HepG2 (cell line): ENCODE measurements around the gene GJD3. TPM values are rescaled to one million over a fixed set of nuclear protein-coding genes. Genes with fewer than 3 reads are reported as not detected.

ENCODE experiments used
- CBX5 ChIP-seq: sonication (generic); formaldehyde crosslinking; IDR thresholded peaks from 2 replicates; pipeline ENCODE4 v1.4.0; 2020; ENCODE audit warnings: missing genetic modification reagents, borderline replicate concordance
- GZF1 ChIP-seq: sonication (generic); formaldehyde crosslinking; IDR thresholded peaks from 2 replicates; pipeline ENCODE4 v1.5.1; 2020; ENCODE audit warnings: mild to moderate bottlenecking, missing genetic modification reagents
- HMG20B ChIP-seq: conservative IDR thresholded peaks from 2 replicates; pipeline ENCODE4 v1.6.1; 2016; ENCODE audit warnings: missing genetic modification reagents, missing compliant biosample characterization
- NFE2L1 ChIP-seq: sonication (generic); formaldehyde crosslinking; IDR thresholded peaks from 2 replicates; pipeline ENCODE4 v1.4.0; 2020; ENCODE audit warnings: missing genetic modification reagents, mild to moderate bottlenecking, borderline replicate concordance
- RARA ChIP-seq: IDR thresholded peaks from 2 replicates; pipeline ENCODE4 v1.6.1; 2016; ENCODE audit warnings: missing genetic modification reagents, missing compliant biosample characterization
- REPIN1 ChIP-seq: sonication (generic); formaldehyde crosslinking; IDR thresholded peaks from 2 replicates; pipeline ENCODE4 v1.8.0; 2022; ENCODE audit warnings: missing genetic modification reagents, low read depth, mild to moderate bottlenecking, borderline replicate concordance
- TBX3 ChIP-seq: fragments of 450-650 bp; IDR thresholded peaks from 2 replicates; pipeline ENCODE4 v1.6.1; 2017; ENCODE audit warnings: antibody characterized with exemption, mild to moderate bottlenecking, inconsistent platforms, borderline replicate concordance
- THAP11 ChIP-seq: IDR thresholded peaks from 2 replicates; pipeline ENCODE4 v1.6.1; 2016; ENCODE audit warnings: missing biosample characterization, missing genetic modification reagents
- XBP1 ChIP-seq: sonication (generic); formaldehyde crosslinking; IDR thresholded peaks from 2 replicates; pipeline ENCODE4 v1.5.0; 2020; ENCODE audit warnings: missing genetic modification reagents
- ZNF12 ChIP-seq: sonication (generic); formaldehyde crosslinking; IDR thresholded peaks from 2 replicates; pipeline ENCODE4 v1.5.0; 2020; ENCODE audit warnings: missing genetic modification reagents
- ZNF251 ChIP-seq: sonication (generic); formaldehyde crosslinking; IDR thresholded peaks from 2 replicates; pipeline ENCODE4 v1.9.0; 2021; ENCODE audit warnings: mild to moderate bottlenecking, missing genetic modification reagents
- ZNF441 ChIP-seq: sonication (generic); formaldehyde crosslinking; IDR thresholded peaks from 2 replicates; pipeline ENCODE4 v1.7.0; 2021; ENCODE audit warnings: missing genetic modification reagents, borderline replicate concordance
- ZNF460 ChIP-seq: sonication (generic); formaldehyde crosslinking; IDR thresholded peaks from 2 replicates; pipeline ENCODE4 v1.5.1; 2020; ENCODE audit warnings: missing genetic modification reagents, mild to moderate bottlenecking, borderline replicate concordance
- polyA plus RNA-seq, 8 experiments: library from polyadenylated mRNA; depleted of rRNA in 3 of 8; stranded (reverse) in 7 of 8; unstranded in 1 of 8; fragments of >200 nt; fragmentation: Illumina TruSeq in 4 of 8; extraction: Trizol in 4 of 8; gene quantifications; 2 replicates each; pipeline versions ENCODE4 v1.2.1 to v1.2.3, GENCODE V29; 2011 to 2016; ENCODE audit warnings: low read depth in 4 of 8, missing spikeins in 1 of 8, mixed read lengths in 1 of 8; ENCODE audit not compliant: insufficient read depth in 1 of 8
- total RNA-seq, 5 experiments: library from RNA; depleted of rRNA; stranded (reverse); fragments of >200 nt; fragmentation: Illumina TruSeq; extraction: Trizol; gene quantifications; 2 replicates each; pipeline ENCODE4 v1.2.3, GENCODE V29; 2016; ENCODE audit warnings: low read depth in 1 of 5
- TF ChIP-seq, protein P1 (sequence below): sonication (generic); formaldehyde crosslinking; IDR thresholded peaks from 2 replicates; pipeline ENCODE4 v1.4.0; 2020; ENCODE audit warnings: missing genetic modification reagents, borderline replicate concordance
- TF ChIP-seq, protein P2 (sequence below): sonication (generic); formaldehyde crosslinking; IDR thresholded peaks from 2 replicates; pipeline ENCODE4 v1.4.0; 2020; ENCODE audit warnings: missing genetic modification reagents, mild to moderate bottlenecking, borderline replicate concordance
- TF ChIP-seq, protein P3 (sequence below): sonication (generic); formaldehyde crosslinking; IDR thresholded peaks from 2 replicates; pipeline ENCODE4 v1.8.1; 2022; ENCODE audit warnings: low read depth, mild to moderate bottlenecking, missing genetic modification reagents
- TF ChIP-seq, protein P4 (sequence below): sonication (generic); formaldehyde crosslinking; IDR thresholded peaks from 2 replicates; pipeline ENCODE4 v1.8.1; 2023; ENCODE audit warnings: mild to moderate bottlenecking, missing genetic modification reagents

The GJD3 gene
- total and polyA plus RNA-seq, 2 of the 13 experiments (the other 11 are each of a cell fraction or from before 2014, with no cell fraction given): not detected

DNA sequence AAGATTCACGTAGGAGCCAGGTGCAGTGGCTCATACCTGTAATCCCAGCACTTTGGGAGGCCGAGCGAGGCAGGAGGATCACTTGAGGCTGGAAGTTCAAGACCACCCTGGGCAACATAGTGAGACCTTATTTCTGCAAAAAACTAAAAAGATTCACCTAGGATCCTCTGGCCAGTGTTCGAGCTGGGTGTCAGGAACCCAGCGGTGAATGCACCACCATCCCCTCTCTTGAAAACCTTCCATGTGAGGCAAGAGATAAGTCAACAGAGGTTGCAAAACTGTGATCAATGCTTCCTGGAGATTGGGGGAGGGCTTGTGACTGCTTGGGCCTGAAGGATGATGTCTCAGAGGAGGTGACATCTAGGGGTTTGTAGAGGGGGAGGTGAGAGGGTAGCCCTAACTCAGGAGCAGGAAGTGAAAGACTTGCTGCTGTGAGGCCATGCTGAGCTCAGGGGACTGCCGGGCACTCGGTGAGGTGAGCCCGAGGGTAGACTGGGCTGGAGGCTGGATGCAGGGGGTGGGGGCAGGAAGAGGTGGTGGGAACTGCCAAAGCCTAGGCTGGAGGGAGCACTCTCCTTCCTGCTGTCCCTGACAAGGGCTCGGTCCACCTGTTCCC lies 11.7 kb downstream of the GJD3 start (continued):
- TF ChIP-seq, protein P1, sequence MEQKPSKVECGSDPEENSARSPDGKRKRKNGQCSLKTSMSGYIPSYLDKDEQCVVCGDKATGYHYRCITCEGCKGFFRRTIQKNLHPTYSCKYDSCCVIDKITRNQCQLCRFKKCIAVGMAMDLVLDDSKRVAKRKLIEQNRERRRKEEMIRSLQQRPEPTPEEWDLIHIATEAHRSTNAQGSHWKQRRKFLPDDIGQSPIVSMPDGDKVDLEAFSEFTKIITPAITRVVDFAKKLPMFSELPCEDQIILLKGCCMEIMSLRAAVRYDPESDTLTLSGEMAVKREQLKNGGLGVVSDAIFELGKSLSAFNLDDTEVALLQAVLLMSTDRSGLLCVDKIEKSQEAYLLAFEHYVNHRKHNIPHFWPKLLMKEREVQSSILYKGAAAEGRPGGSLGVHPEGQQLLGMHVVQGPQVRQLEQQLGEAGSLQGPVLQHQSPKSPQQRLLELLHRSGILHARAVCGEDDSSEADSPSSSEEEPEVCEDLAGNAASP (CRISPR knock-in tag): peak; percentile 85
- TF ChIP-seq NFE2L1 (CRISPR knock-in tag): 0 out of 2 replicates have a peak, but pooled peaks have one; percentile 13
- peak; percentile 87 for TF ChIP-seq HMG20B (CRISPR knock-in tag)
- no peak for TF ChIP-seq XBP1 (CRISPR knock-in tag)
- TF ChIP-seq CBX5 (CRISPR knock-in tag): peak; percentile 91
- TF ChIP-seq RARA (CRISPR knock-in tag): peak; percentile 93
- 0 out of 2 replicates have a peak, but pooled peaks have one; percentile 13 for TF ChIP-seq TBX3
- peak; percentile 97 for TF ChIP-seq REPIN1 (CRISPR knock-in tag)
- TF ChIP-seq ZNF460: no peak; the same call in 1 of the 2 replicates
- TF ChIP-seq, protein P2, sequence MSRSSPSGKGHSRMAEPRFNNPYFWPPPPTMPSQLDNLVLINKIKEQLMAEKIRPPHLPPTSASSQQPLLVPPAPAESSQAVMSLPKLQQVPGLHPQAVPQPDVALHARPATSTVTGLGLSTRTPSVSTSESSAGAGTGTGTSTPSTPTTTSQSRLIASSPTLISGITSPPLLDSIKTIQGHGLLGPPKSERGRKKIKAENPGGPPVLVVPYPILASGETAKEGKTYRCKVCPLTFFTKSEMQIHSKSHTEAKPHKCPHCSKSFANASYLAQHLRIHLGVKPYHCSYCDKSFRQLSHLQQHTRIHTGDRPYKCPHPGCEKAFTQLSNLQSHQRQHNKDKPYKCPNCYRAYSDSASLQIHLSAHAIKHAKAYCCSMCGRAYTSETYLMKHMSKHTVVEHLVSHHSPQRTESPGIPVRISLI: 0 out of 2 replicates have a peak, but pooled peaks have one; percentile 48
- TF ChIP-seq GZF1 (CRISPR knock-in tag): no peak
- TF ChIP-seq, protein P3, sequence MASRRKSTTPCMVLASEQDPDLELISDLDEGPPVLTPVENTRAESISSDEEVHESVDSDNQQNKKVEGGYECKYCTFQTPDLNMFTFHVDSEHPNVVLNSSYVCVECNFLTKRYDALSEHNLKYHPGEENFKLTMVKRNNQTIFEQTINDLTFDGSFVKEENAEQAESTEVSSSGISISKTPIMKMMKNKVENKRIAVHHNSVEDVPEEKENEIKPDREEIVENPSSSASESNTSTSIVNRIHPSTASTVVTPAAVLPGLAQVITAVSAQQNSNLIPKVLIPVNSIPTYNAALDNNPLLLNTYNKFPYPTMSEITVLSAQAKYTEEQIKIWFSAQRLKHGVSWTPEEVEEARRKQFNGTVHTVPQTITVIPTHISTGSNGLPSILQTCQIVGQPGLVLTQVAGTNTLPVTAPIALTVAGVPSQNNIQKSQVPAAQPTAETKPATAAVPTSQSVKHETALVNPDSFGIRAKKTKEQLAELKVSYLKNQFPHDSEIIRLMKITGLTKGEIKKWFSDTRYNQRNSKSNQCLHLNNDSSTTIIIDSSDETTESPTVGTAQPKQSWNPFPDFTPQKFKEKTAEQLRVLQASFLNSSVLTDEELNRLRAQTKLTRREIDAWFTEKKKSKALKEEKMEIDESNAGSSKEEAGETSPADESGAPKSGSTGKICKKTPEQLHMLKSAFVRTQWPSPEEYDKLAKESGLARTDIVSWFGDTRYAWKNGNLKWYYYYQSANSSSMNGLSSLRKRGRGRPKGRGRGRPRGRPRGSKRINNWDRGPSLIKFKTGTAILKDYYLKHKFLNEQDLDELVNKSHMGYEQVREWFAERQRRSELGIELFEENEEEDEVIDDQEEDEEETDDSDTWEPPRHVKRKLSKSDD: peak; percentile 91
- TF ChIP-seq, protein P4, sequence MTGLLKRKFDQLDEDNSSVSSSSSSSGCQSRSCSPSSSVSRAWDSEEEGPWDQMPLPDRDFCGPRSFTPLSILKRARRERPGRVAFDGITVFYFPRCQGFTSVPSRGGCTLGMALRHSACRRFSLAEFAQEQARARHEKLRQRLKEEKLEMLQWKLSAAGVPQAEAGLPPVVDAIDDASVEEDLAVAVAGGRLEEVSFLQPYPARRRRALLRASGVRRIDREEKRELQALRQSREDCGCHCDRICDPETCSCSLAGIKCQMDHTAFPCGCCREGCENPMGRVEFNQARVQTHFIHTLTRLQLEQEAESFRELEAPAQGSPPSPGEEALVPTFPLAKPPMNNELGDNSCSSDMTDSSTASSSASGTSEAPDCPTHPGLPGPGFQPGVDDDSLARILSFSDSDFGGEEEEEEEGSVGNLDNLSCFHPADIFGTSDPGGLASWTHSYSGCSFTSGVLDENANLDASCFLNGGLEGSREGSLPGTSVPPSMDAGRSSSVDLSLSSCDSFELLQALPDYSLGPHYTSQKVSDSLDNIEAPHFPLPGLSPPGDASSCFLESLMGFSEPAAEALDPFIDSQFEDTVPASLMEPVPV (CRISPR knock-in tag): 0 out of 2 replicates have a peak, but pooled peaks have one; percentile 83
- TF ChIP-seq ZNF251 (CRISPR knock-in tag): no peak
- peak; percentile 50; the same call in 1 of the 2 replicates for TF ChIP-seq ZNF441 (CRISPR knock-in tag)
- TF ChIP-seq THAP11 (CRISPR knock-in tag): peak; percentile 89
- peak; percentile 77; the same call in 1 of the 2 replicates for TF ChIP-seq ZNF12 (CRISPR knock-in tag)
